ELF-1 (cell line): ENCODE data around the gene EFS.
"Not testable (repeated sequence)": the region's sequence is repeated elsewhere in the genome, so short reads cannot be mapped to it uniquely, and the experiment has no call there.

Source experiments
- DNase-seq: peaks from one replicate; pipeline ENCODE4 v3.0.0-alpha.2; 2016; ENCODE audit warnings: low read depth, low spot score

Gene EFS

GRCh38 chr14:23365036-23365731, at the start of gene EFS:
TSS of gene EFS (minus strand) at chr14:23365172. CDS start at chr14:23365025, 147 bp downstream.
- DNase-seq, result peak; percentile 80

GRCh38 chr14:23414254-23414653, 49.3 kb upstream of the EFS start:
- DNase-seq, result no peak

DNA sequence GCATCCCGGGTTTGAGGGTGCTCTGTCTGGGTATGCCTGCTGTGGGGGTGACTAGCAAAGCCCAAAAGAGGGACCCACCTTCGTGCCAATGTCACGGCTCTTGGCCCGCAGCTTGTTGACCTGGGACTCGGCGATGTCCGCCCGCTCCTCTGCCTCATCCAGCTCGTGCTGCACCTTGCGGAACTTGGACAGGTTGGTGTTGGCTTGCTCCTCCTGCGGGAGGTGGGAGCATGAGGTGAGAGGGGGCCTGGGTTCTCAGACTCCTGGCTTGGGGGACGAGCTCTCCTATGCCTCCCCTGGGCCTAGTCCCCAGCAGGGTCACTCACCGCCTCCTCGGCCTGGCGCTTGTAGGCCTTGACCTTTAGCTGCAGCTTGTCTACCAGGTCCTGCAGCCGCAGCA, 48.7 kb upstream of the EFS start:
- DNase-seq, result no peak

GRCh38 chr14:23411563-23412525, 46.9 kb upstream of the EFS start:
- no peak for DNase-seq

DNA sequence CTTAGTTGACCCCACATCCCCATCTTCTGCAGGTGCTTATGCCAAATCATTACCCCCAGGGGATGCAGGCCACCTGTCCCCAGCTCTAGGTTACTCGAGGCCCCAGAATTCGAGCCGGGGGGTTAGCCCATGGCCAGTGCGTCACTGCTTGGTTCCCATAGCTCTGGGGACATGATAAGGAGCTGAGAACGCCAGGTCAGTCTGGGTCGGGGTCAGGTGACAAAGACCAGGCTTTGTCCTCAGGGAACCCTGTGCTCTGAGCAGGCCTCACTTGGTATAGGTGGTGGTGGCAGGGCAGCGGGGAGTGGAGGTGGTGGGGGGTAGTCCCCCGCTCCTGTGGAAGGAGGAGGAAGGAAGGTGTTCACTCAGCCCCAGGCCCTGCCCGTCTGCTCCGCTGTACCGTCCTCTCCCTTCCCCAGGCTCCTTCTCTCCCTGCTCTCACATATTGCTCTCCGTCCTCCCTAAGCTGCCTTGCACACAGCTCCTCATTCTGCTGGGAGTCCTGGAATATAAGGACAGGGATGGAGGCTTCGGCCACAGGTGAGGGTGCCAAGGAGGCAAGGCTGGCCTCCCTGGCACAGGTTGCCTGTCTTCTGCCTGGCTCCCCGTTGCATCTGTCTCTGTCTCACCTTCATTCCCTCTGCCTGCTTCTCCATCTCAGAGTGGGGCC, 45.1 kb upstream of the EFS start:
- DNase-seq, result no peak

DNA sequence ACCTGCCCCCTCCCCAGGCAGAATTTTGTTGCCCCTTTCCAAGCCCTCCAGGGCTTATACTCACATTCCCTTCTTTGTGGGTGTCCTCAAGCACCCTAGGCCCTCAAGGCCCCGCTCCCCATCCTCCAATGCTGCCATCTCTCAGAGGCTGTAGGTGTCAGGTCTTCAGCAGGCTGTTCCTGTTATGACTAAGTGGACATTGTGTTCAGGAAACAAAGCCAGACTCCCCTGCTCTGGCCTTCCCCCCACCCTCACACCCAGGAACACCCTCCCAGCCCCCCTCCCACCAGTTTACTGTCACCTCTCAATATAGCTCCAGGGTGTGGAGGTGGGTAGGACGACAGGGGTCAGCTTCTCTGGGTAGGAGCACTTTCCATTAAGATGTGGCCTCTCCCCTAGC, 44.5 kb upstream of the EFS start:
- DNase-seq, result no peak

DNA sequence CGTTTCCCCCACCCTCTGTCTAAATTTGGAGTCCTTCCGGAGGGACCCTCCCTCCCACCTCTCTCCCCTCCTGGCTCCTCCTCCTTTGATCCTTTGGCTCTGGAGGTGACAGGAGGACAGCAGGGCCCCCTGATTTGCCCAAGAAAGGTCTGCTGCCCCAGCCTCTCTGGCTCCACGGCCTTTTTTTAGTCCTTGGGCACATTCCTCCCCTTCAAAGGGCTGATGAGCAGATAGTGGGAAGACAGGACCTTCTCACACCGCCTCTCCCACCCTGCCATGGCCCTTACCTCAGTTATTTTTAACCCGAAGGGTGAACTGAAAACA, 43.3 kb upstream of the EFS start:
- peak; percentile 17 for DNase-seq

GRCh38 chr14:23407516-23408306, 42.7 kb upstream of the EFS start, which contains the start of gene MYH6:
TSS of gene MYH6 (minus strand) at chr14:23408273. CDS start at chr14:23407223, 1,050 bp downstream.
- DNase-seq, result no peak

- no peak for DNase-seq
These were observed 41.9 kb upstream of the EFS start for GRCh38 chr14:23406725-23407355.

- no peak for DNase-seq
These were observed 41.3 kb upstream of the EFS start for GRCh38 chr14:23406244-23406643.

- no peak for DNase-seq
These were observed 40.6 kb upstream of the EFS start for GRCh38 chr14:23405516-23406025.

DNA sequence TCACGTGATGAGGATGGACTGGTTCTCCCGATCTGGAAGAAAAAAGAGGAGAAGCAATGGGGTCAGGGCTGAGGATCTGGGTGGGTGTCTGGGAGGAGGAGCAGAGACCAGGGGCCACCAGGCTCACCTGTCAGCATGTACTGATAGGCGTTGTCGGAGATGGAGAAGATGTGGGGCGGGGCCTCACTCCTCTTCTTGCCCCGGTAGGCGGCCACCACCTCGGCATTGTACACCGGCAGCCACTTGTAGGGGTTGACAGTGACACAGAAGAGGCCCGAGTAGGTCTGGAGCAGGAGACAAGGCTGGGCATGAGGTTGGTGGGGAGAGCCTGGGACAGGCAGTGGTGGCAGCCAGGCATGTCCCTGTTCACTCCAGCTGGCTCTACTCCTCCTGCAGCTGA, 40.1 kb upstream of the EFS start:
- no peak for DNase-seq

DNA sequence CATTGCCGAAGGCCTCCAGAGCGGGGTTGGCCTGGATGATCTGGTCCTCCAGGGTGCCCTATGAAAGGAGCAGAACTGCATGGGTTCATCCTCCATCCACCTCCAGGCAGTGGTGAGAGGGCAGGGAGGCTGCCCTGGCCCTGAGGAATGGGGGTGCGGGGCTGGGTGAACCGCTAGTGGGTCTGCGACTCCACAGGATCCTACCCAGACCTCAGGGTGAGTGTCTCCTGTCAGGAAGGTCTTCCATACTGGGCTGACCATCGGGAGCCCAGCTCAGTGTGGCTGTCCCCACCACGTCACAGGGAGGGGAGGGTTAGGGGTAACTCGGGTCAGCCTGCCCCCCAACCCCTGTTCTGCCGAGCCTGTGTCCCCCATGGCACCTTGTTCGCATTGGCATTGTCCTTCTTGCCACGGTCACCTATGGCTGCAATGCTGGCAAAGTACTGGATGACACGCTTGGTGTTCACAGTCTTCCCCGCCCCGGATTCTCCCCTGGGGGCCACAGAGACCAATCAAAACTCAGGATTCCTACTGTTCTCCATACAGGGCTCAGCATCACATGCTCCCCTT, 39.4 kb upstream of the EFS start:
- no peak for DNase-seq

- no peak for DNase-seq
These were observed 38.9 kb upstream of the EFS start for GRCh38 chr14:23403908-23404307.

- no peak for DNase-seq
These were observed 38.1 kb upstream of the EFS start for GRCh38 chr14:23403139-23403438.

DNA sequence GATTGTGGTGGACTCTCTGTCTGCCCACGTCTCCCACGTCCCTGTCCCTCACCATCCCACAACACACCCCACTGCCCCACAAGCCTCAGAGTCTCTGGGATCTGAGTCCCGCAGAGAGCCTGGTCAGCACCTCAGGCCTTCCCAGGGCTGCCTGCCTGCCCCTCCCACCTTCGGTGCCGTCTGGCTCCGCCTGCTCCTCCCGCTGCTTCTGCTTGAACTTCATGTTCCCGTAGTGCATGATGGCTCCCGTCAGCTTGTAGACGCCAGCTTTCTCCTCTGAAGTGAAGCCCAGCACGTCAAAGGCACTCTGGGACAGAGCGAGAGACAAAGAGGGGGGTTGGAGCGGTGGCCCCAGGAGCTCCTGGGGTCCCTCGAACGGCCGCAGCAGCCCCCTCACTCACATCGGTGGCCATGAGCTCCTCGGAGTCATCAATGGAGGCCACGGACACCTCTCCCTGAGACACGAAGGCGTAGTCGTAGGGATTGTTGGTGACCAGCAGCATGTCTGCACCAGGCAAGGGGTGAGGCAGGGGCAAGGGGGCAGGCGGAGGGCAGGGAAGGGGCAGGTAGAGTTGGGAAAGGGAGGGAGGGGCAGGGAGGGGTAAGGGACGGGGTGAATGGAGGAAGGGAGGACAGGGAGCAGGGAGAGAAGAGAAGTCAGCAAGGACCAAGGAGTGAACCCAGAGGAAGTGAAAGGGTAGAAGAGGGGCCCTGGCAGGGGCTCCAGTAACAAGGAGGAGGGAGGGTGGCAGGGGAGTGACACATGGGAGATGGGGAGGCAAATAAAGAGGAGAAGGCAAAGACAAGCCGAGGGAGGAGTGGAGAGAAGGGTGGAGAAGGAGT, 37.5 kb upstream of the EFS start:
- DNase-seq, result peak; percentile 31

DNA sequence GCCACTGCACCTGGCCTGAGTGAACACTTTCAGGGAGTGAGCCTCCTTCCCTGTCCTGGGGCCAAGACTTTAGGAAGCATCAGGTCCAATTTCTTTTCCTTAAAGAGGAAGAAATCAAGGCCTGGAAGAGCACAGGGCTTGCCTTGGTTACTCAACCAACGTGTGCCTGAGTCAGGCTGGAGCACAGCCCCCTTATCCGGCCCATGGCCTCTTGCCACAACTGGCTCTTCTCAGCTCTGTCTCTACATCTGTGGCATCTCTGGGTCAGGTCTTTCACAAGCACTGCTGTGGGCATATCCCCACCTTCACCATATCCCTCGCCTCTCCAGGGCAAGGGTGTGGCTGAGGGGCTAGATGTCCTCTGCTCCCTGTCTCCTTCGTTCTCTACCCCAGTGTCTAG, 36.3 kb upstream of the EFS start:
- no peak for DNase-seq

DNA sequence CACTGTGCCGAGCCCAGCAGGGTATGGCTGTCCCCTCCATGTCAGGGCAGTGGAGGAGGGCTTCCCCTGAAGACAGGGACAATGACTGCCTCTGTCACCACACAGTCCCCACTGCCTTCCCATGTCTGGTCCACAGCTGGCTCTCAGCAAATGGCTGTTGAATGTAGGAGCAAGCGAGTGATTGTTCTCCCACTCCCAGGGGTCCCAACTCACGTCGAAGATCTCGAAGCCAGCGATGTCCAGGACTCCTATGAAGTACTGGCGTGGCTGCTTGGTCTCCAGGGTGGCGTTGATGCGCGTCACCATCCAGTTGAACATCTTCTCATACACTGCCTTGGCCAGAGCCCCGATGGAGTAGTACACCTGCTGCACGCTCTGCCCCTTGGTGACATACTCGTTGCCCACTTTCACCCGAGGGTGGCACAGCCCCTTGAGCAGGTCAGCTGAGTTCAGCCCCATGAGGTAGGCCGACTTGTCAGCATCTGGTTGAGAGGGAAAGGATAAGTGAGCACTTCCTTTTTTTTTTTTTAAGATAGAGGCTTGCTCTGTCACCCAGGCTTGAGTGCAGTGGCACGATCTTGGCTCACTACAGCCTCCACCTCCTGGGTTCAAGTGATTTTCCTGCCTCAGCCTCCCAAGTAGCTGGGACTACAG, 35.7 kb upstream of the EFS start:
- not testable (repeated sequence) for DNase-seq

DNA sequence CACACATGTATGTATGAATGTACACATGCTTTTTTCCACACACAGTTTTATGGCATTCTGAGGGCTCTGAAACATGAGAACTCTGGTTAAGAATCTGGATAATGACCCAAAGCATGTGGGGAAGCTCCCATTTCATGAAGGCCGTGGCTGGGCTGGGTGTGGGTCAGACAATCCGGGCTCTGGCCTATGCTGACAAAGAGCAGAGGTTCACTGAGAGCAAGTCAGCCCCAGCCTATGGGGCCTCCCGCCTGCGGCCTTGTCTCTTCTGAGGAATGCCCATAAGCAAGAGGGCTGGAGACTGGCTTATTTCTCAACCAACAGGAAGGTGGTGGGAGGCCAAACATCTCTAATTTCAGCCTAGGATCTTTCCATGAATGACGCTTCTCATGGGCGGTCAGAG, 34.6 kb upstream of the EFS start:
- DNase-seq, result no peak
